Spleen (tissue), 7 donors: ENCODE measurements around the gene CCDC102B.

Source experiments
- CTCF ChIP-seq, 11 experiments: fragments of 200-600 bp in 7 of 11; fragments of 450-650 bp in 4 of 11; sonication (generic) in 4 of 11; IDR thresholded peaks in 8 of 11; conservative IDR thresholded peaks in 3 of 11; 1 replicate in 7 of 11; 2 replicates in 4 of 11; pipeline versions ENCODE4 v1.4.0 to v1.8.0; 2016 to 2021; ENCODE audit warnings: antibody characterized with exemption in 11 of 11, inconsistent platforms in 4 of 11, mild to moderate bottlenecking in 1 of 11
- POLR2A ChIP-seq, 3 donors: fragments of 450-650 bp; IDR thresholded peaks; one replicate each; pipeline ENCODE4 v1.5.1; 2017; ENCODE audit warnings: antibody characterized with exemption in 3 of 3, mild to moderate bottlenecking in 1 of 3
- donor health status: DM: no; HTN: no; CAD: no; lungs with moderate emphysema.
- donor health status: DM: no; HTN: no; CAD: no.
- donor health status: DM: no; HTN: no; CAD: no.

DNA sequence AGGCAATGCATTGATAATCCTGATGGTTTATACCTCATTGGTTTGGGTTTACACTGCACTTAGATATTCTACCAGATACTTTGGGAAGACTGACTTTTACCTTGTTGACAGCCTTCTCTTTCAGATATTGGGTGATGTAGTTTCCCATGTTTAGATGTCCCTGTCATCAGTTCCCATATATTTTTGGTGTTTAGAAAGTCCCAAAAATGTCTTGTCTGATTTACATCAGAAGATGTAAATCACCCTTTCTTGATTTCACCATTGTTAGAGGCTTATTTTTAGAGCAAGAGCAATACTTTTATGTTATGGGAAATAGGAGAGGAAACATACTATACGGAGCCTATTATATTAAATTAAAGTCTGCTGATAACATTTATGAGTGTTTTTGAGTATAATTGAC, 14.4 kb upstream of the CCDC102B start:
- no peak for TF ChIP-seq CTCF (IDR thresholded peaks at IDR 0.05 in 8 of 11, conservative IDR thresholded peaks at IDR 0.05 in 3 of 11)
- TF ChIP-seq POLR2A (IDR thresholded peaks at IDR 0.05): no peak
